T-helper 2 cell treated with Interferon-gamma antibody and Interleukin-4, amounts not matched to agents 5 μg/mL and 100 μg/mL, for 36 hours (primary cell): ENCODE results near the gene ENG.
A peak's percentile ranks its signal among the peaks of the same experiment; 100 is the strongest.

Experiments used
- DNase-seq: peaks from one replicate; pipeline ENCODE4 v3.0.0; 2021; ENCODE audit warnings: low spot score
- H3K27ac Mint-ChIP-seq: one replicate; pipeline ENCODE4 v1.8.0; 2021; ENCODE audit warnings: mild to moderate bottlenecking, mixed read lengths
- H3K27me3 Mint-ChIP-seq: one replicate; pipeline ENCODE4 v1.8.0; 2021; ENCODE audit warnings: low read depth, mixed read lengths
- H3K36me3 Mint-ChIP-seq: one replicate; pipeline ENCODE4 v1.8.0; 2021; ENCODE audit warnings: low read depth, mixed read lengths
- H3K4me1 Mint-ChIP-seq: one replicate; pipeline ENCODE4 v1.8.0; 2021; ENCODE audit warnings: low read depth, mixed read lengths
- H3K4me3 Mint-ChIP-seq: one replicate; pipeline ENCODE4 v1.8.0; 2022; ENCODE audit warnings: mild to moderate bottlenecking, moderate library complexity, mixed read lengths
- H3K9me3 Mint-ChIP-seq: one replicate; pipeline ENCODE4 v1.8.0; 2021; ENCODE audit warnings: mixed read lengths

ENG gene

GRCh38 chr9:127854184-127854806 lies at the start of gene ENG:
TSS of gene ENG (minus strand) at chr9:127854658. CDS start at chr9:127854355, 303 bp downstream.
- DNase-seq = no peak
- Mint-ChIP-seq H3K4me1 (peaks cover 17% of the 10 kb centered on the region), H3K27me3 (no peaks in the 10 kb centered on the region), H3K27ac (peak within 1 kb of the TSS; percentile 91), H3K36me3 (peaks cover 26% of the 10 kb centered on the region), H3K9me3 (peaks cover 15% of the 10 kb centered on the region), H3K4me3 (peak within 1 kb of the TSS; percentile 85)

DNA sequence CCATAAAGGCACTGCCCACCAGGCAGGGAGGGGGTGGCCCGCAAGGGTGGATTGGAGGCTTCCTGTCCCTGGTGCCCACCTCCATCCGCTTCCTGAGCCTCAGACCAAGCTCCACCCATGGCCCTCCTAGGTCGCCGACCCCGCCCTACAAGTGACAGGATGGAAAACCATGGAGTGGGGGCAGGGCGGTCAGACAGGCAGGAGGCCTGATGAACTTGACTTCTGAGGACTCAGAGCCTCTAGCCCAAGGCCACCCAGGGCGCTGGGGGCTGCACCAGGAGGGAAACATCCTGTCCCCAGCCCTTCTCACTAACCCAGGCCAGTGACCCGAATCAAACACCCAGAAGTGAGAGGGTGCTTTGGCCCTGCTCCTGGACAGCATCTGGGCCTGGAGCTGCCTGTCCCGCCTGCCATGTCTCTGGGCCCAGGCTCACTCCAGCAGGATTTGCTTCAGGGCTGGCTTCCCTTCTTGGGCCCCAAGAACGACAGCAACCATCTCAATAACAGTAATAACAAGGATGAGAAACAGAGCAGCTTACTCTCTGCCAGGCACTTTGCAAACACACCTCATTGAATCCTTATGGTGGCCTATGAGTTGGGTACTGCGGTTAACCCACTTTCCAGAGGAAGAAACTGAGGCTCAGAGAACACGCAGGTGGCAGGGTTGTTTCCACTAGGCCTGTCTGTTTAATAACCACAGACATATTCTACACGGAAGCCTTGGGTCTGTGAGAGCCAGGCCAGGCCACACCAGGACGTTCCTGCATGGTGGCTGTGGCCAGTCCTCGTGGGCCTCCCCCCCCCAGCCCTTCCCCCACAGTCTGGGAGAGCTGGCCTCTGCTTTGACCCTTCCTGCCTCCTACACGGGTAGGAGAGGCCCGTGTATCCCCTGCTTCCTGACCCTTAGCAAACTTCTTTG lies 49.4 kb upstream of the ENG start:
- H3K4me3 Mint-ChIP-seq = peak overlapping the region; percentile 98
- H3K4me1 Mint-ChIP-seq = peaks cover 37% of the 10 kb centered on the region
- peak; percentile 87 for DNase-seq
- H3K9me3 Mint-ChIP-seq = no peaks in the 10 kb centered on the region
- no peaks in the 10 kb centered on the region for H3K27me3 Mint-ChIP-seq
- peaks cover 25% of the 10 kb centered on the region for H3K36me3 Mint-ChIP-seq
- peak overlapping the region; percentile 100 for H3K27ac Mint-ChIP-seq

GRCh38 chr9:127899128-127899943 lies 44.9 kb upstream of the ENG start, which contains the start of gene ST6GALNAC6:
TSS of gene ST6GALNAC6 (minus strand) at chr9:127899603. CDS start at chr9:127897981, 1,622 bp downstream.
- H3K9me3 Mint-ChIP-seq = peaks cover 12% of the 10 kb centered on the region
- peak; percentile 77 for DNase-seq
- H3K27ac Mint-ChIP-seq = peak within 1 kb of the TSS; percentile 89
- H3K4me1 Mint-ChIP-seq = peaks cover 23% of the 10 kb centered on the region
- H3K36me3 Mint-ChIP-seq = peaks cover 51% of the 10 kb centered on the region
- peak within 1 kb of the TSS; percentile 90 for H3K4me3 Mint-ChIP-seq
- H3K27me3 Mint-ChIP-seq = no peaks in the 10 kb centered on the region

DNA sequence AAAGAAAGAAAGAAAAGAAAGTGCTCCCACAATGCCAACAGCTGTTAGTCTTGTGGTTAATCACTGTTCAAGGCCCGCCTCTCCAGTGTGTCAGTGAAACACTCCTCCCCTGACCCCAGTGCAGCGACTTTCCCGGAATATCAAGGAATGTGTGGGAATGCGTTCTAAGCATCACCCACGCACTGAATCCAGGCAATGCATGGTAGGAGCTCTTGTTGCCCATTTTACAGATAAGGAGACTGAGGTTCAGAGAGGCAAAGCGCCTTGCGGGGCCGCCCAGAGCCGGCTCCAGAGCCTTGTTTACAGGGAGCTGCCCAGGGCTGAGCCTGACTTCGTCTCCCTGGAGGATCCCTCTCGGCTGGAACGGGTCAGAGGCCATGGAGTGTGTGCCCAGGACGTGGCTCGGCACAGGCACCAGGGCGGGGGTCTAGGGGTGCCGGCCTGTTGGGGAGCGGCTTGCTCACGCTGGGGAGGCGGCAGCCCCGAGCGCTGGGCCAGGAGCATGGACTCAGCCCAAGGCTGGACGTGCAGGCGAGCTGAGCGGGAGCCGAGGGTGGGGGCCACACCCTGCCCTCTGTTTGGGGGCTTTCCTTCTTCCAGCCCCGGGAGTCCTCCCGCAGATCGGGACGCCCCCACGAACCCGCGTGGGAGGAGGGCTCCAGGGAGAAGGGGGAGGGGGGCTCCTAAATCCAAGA lies 44.1 kb upstream of the ENG start:
- Mint-ChIP-seq H3K9me3 (peaks cover 19% of the 10 kb centered on the region), H3K4me3 (peak overlapping the region; percentile 90), H3K27ac (peak overlapping the region; percentile 89), H3K4me1 (peaks cover 20% of the 10 kb centered on the region), H3K27me3 (no peaks in the 10 kb centered on the region), H3K36me3 (peaks cover 53% of the 10 kb centered on the region)
- peak; percentile 17 for DNase-seq

DNA sequence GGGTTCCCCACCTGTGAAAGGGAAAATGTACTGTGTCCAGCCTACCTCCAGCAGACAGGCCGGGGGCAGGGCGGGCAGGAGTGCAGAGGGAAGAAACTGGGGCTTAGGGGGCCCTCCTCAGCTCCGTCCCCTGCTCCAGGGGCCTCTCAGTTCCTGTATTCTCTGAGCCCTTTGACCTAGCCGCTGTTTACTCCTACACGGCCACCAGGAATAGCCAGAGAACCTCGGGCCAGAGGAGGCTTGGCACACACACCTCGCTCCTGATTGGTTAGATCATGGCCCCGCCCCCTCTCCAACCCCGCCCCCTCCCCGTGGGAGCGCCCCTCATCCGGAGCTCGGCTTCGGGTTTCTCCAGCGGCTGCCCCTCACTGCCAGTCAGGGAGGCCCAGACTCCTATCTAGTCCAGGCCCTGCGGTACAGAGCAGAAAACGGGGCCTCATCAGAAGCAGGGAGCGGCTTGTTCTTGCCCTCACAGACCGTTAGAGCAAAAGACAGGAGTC lies 42.8 kb upstream of the ENG start:
- peaks cover 21% of the 10 kb centered on the region for H3K4me1 Mint-ChIP-seq
- DNase-seq = no peak
- H3K27me3 Mint-ChIP-seq = no peaks in the 10 kb centered on the region
- no peak overlapping the region for H3K4me3 Mint-ChIP-seq
- H3K36me3 Mint-ChIP-seq = peaks cover 63% of the 10 kb centered on the region
- H3K9me3 Mint-ChIP-seq = peaks cover 31% of the 10 kb centered on the region
- H3K27ac Mint-ChIP-seq = no peak overlapping the region

DNA sequence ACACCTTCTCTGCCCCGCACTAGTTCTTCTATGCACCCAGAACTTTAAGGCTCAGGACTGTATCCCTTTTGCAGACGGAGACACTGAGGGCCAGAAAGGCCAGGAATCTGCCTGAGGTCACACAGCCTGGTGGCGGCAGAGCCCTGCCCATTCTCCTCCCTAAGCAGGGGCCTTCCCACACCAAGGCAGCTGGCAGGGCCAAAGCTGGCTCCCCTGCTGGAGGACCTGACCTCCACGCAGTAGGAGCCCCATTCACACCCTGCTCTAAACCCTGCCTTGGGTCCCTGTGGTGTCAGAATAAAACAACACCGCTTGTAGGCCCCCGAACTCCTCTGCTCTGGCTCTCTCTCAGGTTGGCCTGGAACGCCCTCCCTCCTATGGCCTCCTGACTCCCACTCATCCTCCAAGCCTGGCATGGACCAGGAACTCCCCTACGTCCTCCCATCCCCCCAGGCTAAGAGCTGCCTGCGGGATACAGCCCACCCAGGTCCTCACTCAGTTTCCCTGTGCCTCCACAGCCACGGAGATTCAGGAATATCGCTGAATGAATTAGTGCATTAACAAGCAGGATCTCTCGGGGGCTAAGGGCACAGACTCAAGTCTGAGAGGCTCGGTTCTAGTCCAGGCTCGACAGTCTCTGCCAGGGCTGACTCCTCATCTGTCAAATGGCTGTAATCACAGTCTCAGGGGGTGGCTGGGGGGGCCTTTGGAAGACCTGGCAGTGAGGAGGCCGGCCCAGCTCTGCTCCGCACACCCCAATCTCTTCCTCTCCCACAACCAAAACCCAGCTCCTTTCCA lies 42.1 kb upstream of the ENG start:
- no peak overlapping the region for H3K4me3 Mint-ChIP-seq
- H3K4me1 Mint-ChIP-seq = peaks cover 20% of the 10 kb centered on the region
- no peak for DNase-seq
- peak overlapping the region; percentile 36 for H3K27ac Mint-ChIP-seq
- H3K36me3 Mint-ChIP-seq = peaks cover 65% of the 10 kb centered on the region
- peaks cover 31% of the 10 kb centered on the region for H3K9me3 Mint-ChIP-seq
- no peaks in the 10 kb centered on the region for H3K27me3 Mint-ChIP-seq

DNA sequence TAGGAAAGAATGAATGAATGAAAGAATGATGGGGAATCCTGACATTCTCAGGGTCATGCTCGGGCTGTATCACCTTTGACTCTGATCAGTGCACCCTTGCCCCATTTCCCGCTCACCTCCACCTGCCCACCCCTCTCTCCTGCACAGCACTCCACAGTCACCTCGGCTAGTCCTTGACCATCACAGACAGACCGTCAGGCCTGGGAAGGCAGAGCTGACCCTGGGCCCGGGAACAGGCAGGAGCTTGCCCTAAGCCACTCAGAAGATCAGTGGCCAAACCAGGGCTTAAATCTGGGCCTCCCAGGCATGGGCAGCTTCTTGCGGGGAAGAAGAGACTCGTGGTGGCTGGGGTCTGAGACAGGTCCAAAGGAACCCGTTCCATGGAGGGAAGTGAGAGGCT lies 41.4 kb upstream of the ENG start:
- Mint-ChIP-seq H3K27me3 (no peaks in the 10 kb centered on the region), H3K4me3 (no peak overlapping the region), H3K4me1 (peaks cover 17% of the 10 kb centered on the region), H3K27ac (no peak overlapping the region), H3K9me3 (peaks cover 31% of the 10 kb centered on the region), H3K36me3 (peaks cover 69% of the 10 kb centered on the region)
- DNase-seq = no peak

- no peaks in the 10 kb centered on the region for H3K27me3 Mint-ChIP-seq
- no peak overlapping the region for H3K4me3 Mint-ChIP-seq
- H3K9me3 Mint-ChIP-seq = peaks cover 31% of the 10 kb centered on the region
- DNase-seq = no peak
- peaks cover 15% of the 10 kb centered on the region for H3K4me1 Mint-ChIP-seq
- H3K36me3 Mint-ChIP-seq = peaks cover 74% of the 10 kb centered on the region
- H3K27ac Mint-ChIP-seq = no peak overlapping the region
These were observed 38.9 kb upstream of the ENG start for GRCh38 chr9:127893392-127893791.

DNA sequence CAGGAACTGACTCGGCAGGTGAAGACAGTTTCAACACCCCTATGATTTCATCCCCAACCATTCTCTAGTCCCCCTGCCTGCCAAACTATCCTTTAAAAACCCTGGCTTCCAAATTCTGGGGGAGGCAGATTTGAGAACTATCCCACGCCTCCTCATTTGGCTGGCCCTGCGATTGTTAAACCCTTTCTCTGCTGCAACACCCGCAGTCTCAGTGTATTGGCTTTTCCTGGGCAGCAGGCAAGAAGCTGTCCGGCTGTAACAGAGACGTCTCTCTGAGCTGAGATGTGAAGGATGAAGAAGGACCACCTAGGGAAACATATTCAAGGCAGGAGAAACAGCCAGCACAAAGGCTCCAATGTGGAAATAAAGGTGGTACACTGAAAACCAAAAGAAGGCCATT lies 38.4 kb upstream of the ENG start:
- H3K36me3 Mint-ChIP-seq = peaks cover 74% of the 10 kb centered on the region
- H3K4me1 Mint-ChIP-seq = peaks cover 13% of the 10 kb centered on the region
- H3K27ac Mint-ChIP-seq = no peak overlapping the region
- H3K9me3 Mint-ChIP-seq = peaks cover 31% of the 10 kb centered on the region
- DNase-seq = no peak
- no peak overlapping the region for H3K4me3 Mint-ChIP-seq
- H3K27me3 Mint-ChIP-seq = no peaks in the 10 kb centered on the region

DNA sequence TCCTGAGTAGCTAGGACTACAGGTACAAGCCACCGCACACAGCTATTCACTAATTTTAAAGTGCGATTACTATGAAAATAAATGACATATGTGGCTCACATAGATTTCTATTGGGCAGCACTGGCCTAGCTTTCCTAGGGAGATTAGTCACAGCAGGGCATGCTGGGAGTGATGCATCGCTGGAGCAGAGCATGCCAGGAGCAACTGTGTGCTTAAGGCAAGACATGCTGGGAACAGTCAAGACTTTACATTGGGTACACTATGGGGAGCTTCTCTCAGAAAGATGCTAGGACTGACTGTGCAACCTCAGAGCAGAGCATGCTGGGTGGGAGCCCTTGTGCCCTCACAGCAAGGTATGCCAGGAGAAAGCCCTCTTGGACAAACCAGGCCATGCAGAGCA lies 35.6 kb upstream of the ENG start:
- no peak overlapping the region for H3K4me3 Mint-ChIP-seq
- peaks cover 24% of the 10 kb centered on the region for H3K9me3 Mint-ChIP-seq
- H3K27me3 Mint-ChIP-seq = no peaks in the 10 kb centered on the region
- H3K36me3 Mint-ChIP-seq = peaks cover 67% of the 10 kb centered on the region
- H3K27ac Mint-ChIP-seq = no peak overlapping the region
- H3K4me1 Mint-ChIP-seq = peaks cover 11% of the 10 kb centered on the region
- DNase-seq = no peak

DNA sequence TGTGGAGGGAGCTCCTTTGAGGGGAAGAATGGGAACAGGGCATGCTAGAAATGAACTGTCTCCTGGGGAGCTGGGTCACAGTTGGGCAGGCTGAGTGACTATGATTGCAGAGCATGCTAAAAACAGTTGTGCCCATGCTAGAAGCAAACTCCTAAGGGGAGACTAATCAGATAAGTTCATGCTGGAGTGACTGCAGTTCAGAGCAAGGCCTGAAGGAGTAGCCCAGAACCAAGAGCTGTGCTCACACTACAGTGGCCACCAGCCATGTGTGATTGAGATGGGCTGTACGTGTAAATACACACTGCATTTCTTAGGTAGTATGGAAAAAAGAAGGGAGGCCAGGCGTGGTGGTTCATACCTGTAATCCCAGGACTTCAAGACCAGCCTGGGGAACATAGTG lies 33.3 kb upstream of the ENG start:
- no peak overlapping the region for H3K27ac Mint-ChIP-seq
- DNase-seq = no peak

DNA sequence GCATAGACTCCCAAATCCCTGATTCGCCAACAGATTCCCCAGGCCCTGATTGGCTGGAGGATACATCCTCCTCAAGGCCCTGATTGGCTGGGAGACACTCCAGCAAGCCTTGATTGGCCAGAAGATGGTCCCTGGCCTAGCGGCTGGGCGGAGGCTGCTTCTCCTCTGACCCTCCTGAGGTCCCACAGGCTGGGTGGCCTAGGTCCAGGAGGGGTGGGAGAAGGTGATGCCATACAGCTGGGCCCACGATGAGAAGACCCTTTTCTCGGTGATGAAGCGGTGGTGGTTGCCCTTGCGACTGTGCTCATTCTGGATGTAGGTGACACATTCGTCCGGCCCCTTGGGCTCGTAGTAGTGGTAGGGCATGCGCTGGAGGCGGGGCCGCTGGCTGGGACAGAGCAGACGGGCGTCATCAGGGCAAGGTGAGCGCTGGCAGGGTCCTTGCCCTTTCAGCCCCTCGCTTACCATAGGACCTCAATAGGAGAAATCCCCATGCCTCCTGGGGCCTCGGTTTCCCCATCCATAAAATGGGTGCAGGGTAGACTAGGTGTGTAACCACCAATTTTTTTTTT lies 32.0 kb upstream of the ENG start:
- H3K27ac Mint-ChIP-seq = no peak overlapping the region
- no peak for DNase-seq
- H3K4me1 Mint-ChIP-seq = peaks cover 1% of the 10 kb centered on the region
- peaks cover 52% of the 10 kb centered on the region for H3K36me3 Mint-ChIP-seq
- no peaks in the 10 kb centered on the region for H3K9me3 Mint-ChIP-seq
- no peaks in the 10 kb centered on the region for H3K27me3 Mint-ChIP-seq
- H3K4me3 Mint-ChIP-seq = no peak overlapping the region

More for the DNA sequence above, 33.3 kb upstream of the ENG start:
- Mint-ChIP-seq H3K27me3 (no peaks in the 10 kb centered on the region), H3K9me3 (peaks cover 5% of the 10 kb centered on the region), H3K36me3 (peaks cover 58% of the 10 kb centered on the region), H3K4me1 (peaks cover 7% of the 10 kb centered on the region), H3K4me3 (no peak overlapping the region)
